ENCODE results near the gene RASGRF2.
"Not testable (repeated sequence)": the region's sequence is repeated elsewhere in the genome, so short reads cannot be mapped to it uniquely, and the experiment has no call there.

The RASGRF2 gene

DNA sequence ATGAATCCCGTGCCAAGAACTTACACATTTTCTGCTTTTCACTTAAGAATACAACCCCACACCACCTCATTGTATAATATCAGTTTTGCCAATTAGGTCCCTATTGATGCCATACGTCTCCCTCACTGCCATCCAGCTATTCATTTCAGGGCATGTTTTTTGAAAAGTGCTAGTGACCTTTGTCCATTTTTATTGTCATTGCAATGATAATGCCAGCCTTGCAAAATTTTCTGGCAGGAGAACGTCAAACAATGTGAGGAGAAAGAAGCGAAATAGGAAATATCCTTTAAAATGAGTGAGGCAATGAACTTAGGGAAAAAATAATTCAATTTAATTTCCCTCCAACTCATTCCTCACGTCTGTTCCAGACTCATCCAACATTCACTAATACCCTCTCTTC, 161.1 kb downstream of the RASGRF2 start:
- no peaks in the 10 kb centered on the region for H3K36me3 ChIP-seq (ENCODE audit: insufficient read depth, low read length)
- no peaks in the 10 kb centered on the region for H3K4me1 ChIP-seq (ENCODE audit: insufficient read depth, low read length, poor library complexity, severe bottlenecking)
- H3K4me2 ChIP-seq (ENCODE audit: low read depth, low read length, poor library complexity, severe bottlenecking) = no peak overlapping the region
- no peaks in the 10 kb centered on the region for H4K20me1 ChIP-seq (ENCODE audit: insufficient read depth, low read length, poor library complexity, severe bottlenecking)
- H3K9me2 ChIP-seq (replicated peaks; ENCODE audit: low read depth, low read length) = no peaks in the 10 kb centered on the region
- H3K9me3 ChIP-seq (ENCODE audit: insufficient read depth, low read depth, low read length) = no peaks in the 10 kb centered on the region
- H3F3A ChIP-seq (ENCODE audit: low read depth) = no peaks in the 10 kb centered on the region
- no peak overlapping the region for H3K9ac ChIP-seq (ENCODE audit: low read depth, low read length, poor library complexity, severe bottlenecking)
- TF ChIP-seq, protein P1, sequence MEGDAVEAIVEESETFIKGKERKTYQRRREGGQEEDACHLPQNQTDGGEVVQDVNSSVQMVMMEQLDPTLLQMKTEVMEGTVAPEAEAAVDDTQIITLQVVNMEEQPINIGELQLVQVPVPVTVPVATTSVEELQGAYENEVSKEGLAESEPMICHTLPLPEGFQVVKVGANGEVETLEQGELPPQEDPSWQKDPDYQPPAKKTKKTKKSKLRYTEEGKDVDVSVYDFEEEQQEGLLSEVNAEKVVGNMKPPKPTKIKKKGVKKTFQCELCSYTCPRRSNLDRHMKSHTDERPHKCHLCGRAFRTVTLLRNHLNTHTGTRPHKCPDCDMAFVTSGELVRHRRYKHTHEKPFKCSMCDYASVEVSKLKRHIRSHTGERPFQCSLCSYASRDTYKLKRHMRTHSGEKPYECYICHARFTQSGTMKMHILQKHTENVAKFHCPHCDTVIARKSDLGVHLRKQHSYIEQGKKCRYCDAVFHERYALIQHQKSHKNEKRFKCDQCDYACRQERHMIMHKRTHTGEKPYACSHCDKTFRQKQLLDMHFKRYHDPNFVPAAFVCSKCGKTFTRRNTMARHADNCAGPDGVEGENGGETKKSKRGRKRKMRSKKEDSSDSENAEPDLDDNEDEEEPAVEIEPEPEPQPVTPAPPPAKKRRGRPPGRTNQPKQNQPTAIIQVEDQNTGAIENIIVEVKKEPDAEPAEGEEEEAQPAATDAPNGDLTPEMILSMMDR (conservative IDR thresholded peaks at IDR 0.05; ENCODE audit: low read length) = no peak
- no peak for TF ChIP-seq EZH2phosphoT487 (IDR thresholded peaks at IDR 0.05; ENCODE audit: borderline replicate concordance)
- H2AFZ ChIP-seq (ENCODE audit: low read length) = no peak overlapping the region
- no peak overlapping the region for H3K4me3 ChIP-seq (ENCODE audit: low read length, poor library complexity, severe bottlenecking)
- H3K79me2 ChIP-seq (ENCODE audit: insufficient read depth, low read length) = no peaks in the 10 kb centered on the region
- no peaks in the 10 kb centered on the region for H3K27me3 ChIP-seq (ENCODE audit: insufficient read depth, low read length, poor library complexity, severe bottlenecking)

GRCh38 chr5:81121836-81122630, 161.9 kb downstream of the RASGRF2 start:
- no peaks in the 10 kb centered on the region for H4K20me1 ChIP-seq (ENCODE audit: insufficient read depth, low read length, poor library complexity, severe bottlenecking)
- no peaks in the 10 kb centered on the region for H3K9me2 ChIP-seq (replicated peaks; ENCODE audit: low read depth, low read length)
- H3K4me1 ChIP-seq (ENCODE audit: insufficient read depth, low read length, poor library complexity, severe bottlenecking) = no peaks in the 10 kb centered on the region
- H2AFZ ChIP-seq (ENCODE audit: low read length) = no peak overlapping the region
- H3K27me3 ChIP-seq (ENCODE audit: insufficient read depth, low read length, poor library complexity, severe bottlenecking) = no peaks in the 10 kb centered on the region
- no peaks in the 10 kb centered on the region for H3K79me2 ChIP-seq (ENCODE audit: insufficient read depth, low read length)
- no peak for TF ChIP-seq EZH2phosphoT487 (IDR thresholded peaks at IDR 0.05; ENCODE audit: borderline replicate concordance)
- TF ChIP-seq, protein P1 (conservative IDR thresholded peaks at IDR 0.05; ENCODE audit: low read length) = no peak
- no peaks in the 10 kb centered on the region for H3F3A ChIP-seq (ENCODE audit: low read depth)
- H3K36me3 ChIP-seq (ENCODE audit: insufficient read depth, low read length) = no peaks in the 10 kb centered on the region
- H3K4me3 ChIP-seq (ENCODE audit: low read length, poor library complexity, severe bottlenecking) = no peak overlapping the region
- no peaks in the 10 kb centered on the region for H3K9me3 ChIP-seq (ENCODE audit: insufficient read depth, low read depth, low read length)
- H3K4me2 ChIP-seq (ENCODE audit: low read depth, low read length, poor library complexity, severe bottlenecking) = no peak overlapping the region
- no peak overlapping the region for H3K9ac ChIP-seq (ENCODE audit: low read depth, low read length, poor library complexity, severe bottlenecking)

DNA sequence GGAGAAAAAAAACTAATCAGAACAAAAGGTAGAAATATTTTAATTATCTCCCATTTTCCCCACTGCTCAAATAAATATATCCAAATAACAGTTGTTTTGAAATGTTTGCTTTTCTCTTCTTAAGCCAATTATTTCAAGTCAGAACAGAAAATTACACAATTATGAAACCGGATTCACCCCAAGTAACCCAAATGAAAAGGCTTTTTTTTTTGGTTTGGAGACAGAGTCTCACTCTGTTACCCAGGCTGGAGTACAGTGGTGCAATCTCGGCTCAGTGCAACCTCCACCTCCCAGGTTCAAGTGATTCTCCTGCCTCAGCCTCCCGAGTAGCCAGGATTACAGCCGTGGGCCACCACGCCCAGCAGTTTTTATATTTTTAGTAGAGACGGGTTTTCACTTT, 164.5 kb downstream of the RASGRF2 start:
- not testable (repeated sequence) for H3K9ac ChIP-seq (ENCODE audit: low read depth, low read length, poor library complexity, severe bottlenecking); H3K9me3 ChIP-seq (ENCODE audit: insufficient read depth, low read depth, low read length); H3K9me2 ChIP-seq (replicated peaks; ENCODE audit: low read depth, low read length); H3K4me1 ChIP-seq (ENCODE audit: insufficient read depth, low read length, poor library complexity, severe bottlenecking); H3K27me3 ChIP-seq (ENCODE audit: insufficient read depth, low read length, poor library complexity, severe bottlenecking); H4K20me1 ChIP-seq (ENCODE audit: insufficient read depth, low read length, poor library complexity, severe bottlenecking); H3K4me3 ChIP-seq (ENCODE audit: low read length, poor library complexity, severe bottlenecking); H3K36me3 ChIP-seq (ENCODE audit: insufficient read depth, low read length); H3F3A ChIP-seq (ENCODE audit: low read depth); H3K79me2 ChIP-seq (ENCODE audit: insufficient read depth, low read length); H3K4me2 ChIP-seq (ENCODE audit: low read depth, low read length, poor library complexity, severe bottlenecking); H2AFZ ChIP-seq (ENCODE audit: low read length)

- H3K36me3 ChIP-seq (ENCODE audit: insufficient read depth, low read length) = no peaks in the 10 kb centered on the region
- H3K9ac ChIP-seq (ENCODE audit: low read depth, low read length, poor library complexity, severe bottlenecking) = no peak overlapping the region
- H3K9me2 ChIP-seq (replicated peaks; ENCODE audit: low read depth, low read length) = no peaks in the 10 kb centered on the region
- H3K4me3 ChIP-seq (ENCODE audit: low read length, poor library complexity, severe bottlenecking) = no peak overlapping the region
- H3F3A ChIP-seq (ENCODE audit: low read depth) = no peaks in the 10 kb centered on the region
- H3K79me2 ChIP-seq (ENCODE audit: insufficient read depth, low read length) = no peaks in the 10 kb centered on the region
- no peak for TF ChIP-seq EZH2phosphoT487 (IDR thresholded peaks at IDR 0.05; ENCODE audit: borderline replicate concordance)
- TF ChIP-seq, protein P1 (conservative IDR thresholded peaks at IDR 0.05; ENCODE audit: low read length) = no peak
- no peaks in the 10 kb centered on the region for H3K27me3 ChIP-seq (ENCODE audit: insufficient read depth, low read length, poor library complexity, severe bottlenecking)
- H3K4me2 ChIP-seq (ENCODE audit: low read depth, low read length, poor library complexity, severe bottlenecking) = no peak overlapping the region
- H3K4me1 ChIP-seq (ENCODE audit: insufficient read depth, low read length, poor library complexity, severe bottlenecking) = no peaks in the 10 kb centered on the region
- no peaks in the 10 kb centered on the region for H4K20me1 ChIP-seq (ENCODE audit: insufficient read depth, low read length, poor library complexity, severe bottlenecking)
- H2AFZ ChIP-seq (ENCODE audit: low read length) = no peak overlapping the region
- H3K9me3 ChIP-seq (ENCODE audit: insufficient read depth, low read depth, low read length) = no peaks in the 10 kb centered on the region
Observed at GRCh38 chr5:81125959-81126358, 165.8 kb downstream of the RASGRF2 start.

Data from Loucy (cell line).